ENCODE data around the gene MLN.

Gene MLN

DNA sequence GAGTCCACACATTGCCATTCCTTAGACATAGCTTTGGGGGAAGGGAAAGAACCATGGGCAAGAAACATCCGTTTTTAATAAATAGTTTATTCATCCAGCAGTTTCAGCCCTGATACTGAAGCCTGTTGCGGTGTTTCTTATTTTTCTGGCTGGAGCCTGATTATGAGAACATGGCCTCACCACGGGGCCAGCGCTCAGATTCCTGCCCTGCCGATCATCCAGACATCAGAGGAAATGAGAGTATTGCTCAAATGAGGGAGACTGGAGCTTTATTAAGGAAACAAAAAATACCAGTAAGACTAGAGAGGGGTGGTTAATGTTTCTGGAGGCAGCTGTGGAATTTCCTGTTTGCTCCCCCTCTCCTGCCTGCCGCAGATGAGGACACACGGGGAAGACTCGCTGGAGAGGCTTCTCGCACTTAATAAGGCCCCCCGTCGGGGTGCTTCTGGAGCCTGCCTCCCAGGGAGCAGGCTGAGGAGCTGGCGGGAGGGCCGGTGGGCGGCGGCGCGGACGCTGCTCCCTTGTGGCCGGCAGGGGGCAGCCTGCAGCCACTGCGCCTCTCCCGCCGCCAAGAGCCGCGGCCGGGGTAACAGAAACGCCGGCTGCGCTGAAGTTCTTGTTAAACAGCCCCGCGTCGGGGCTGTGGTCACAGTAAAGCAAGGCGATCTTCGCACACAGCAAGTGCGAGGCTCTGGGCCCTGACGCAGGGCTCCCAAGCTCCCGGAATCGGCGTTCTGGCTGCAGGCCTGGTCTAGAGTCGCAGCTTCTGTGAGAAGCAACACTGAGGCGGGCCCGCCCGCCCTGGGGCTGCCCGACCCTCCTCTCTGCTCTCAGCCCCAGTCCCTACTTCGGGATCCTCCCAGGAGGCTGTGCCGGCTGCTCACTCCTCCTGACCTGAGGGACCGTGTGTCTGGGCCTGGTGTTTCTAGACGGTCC is 32.4 kb downstream of the MLN start:
- DNase-seq, result peak; percentile 62

DNA sequence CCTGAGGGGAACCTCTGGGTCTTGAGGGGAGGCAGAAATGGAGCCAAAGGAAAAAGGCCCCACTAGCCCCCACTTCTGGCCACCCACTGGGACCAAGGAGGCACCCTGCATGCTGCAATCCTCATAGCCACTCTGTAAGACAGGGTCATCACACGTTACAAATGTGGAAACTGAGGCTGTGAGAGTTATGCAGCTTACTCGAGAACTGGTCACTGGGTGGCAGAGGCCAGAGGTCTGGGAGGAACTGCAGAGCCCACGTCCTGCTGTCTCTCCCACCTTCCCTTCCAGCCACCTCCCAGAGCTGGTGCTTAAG is 33.0 kb downstream of the MLN start:
- DNase-seq, result no peak

DNA sequence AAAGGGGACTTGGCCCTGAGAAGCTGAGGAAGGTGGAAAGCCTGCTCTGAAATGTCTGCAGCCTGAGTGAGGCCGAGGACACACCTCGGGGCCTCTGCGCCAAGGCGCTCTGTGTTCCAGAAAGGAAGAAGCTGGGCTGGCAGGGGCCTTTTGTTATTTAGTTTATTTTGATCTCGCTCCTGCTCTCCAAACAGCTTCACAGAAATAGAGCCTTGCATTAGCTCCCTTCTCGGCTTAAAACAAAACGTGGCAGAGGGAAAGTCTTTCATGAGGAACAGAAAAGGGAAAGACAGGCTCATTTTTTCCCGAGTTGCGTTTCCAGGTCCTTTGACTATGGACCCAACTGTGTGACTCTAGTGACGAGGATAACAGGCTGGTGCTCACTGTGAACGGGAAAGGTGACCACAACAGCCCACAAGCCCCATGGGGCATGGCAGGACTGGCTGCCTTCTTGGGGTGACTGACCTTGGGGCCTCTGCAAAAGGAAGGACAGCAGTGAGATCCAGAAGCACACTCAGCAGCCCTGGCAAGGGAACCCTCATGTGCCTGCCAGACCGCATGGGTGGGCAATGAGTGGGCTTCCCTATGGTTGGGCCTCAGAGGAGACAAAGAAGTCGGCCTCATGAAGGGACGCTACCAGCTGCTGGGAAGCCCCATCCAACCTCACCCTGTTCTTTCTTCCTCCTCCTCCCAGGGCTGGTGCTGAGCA is 33.5 kb downstream of the MLN start:
- DNase-seq, result no peak

DNA sequence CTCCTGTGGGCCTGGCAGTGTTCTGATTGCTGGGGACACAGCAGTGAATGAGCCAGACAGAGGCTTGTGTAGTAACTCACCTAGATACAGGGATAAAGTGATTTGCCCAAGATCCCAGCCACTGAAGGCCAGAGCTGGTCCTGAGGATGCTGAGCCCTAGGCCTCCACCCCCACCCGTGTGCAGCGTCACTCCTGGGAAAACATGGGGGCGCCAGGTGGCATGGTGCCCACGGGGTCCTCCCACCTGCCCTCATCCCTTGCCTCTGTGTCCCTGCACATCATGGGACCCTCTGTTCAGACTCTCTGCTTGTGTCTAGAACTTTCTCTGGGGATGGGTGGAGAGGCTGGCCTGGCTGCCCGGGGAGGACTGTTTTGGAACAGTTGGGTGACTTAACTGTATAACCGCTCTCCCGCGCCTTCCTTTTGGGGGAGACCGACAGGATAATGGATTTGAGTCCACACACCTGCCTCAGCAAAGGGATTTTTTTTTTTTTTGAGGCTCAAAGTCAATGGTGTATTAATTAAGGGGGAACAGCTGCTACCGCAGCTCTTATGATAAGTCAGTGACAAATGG is 34.5 kb downstream of the MLN start:
- no peak for DNase-seq

DNA sequence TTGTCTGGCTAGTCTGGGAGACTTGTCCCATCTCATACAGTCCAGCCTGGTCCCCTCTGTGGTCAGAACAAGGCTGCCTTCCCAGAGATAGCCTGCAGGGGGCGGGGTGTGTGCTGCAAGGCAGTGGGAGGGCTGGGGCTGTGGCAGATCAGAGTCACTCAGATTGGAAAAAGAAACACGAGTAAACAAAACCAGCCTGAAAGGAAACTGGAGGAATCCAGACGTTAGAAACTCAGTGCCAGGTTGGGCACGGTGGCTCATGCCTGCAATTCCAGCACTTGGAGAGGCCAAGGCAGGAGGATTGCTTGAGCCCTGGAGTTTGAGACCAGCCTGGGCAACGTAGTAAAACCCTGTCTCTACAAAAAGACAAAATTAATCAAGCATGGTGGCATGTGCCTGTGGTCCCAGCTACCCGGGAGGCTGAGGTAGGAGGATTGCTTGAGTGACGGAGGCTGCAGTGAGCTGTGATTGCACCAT is 35.1 kb downstream of the MLN start:
- DNase-seq, result peak; percentile 69

DNA sequence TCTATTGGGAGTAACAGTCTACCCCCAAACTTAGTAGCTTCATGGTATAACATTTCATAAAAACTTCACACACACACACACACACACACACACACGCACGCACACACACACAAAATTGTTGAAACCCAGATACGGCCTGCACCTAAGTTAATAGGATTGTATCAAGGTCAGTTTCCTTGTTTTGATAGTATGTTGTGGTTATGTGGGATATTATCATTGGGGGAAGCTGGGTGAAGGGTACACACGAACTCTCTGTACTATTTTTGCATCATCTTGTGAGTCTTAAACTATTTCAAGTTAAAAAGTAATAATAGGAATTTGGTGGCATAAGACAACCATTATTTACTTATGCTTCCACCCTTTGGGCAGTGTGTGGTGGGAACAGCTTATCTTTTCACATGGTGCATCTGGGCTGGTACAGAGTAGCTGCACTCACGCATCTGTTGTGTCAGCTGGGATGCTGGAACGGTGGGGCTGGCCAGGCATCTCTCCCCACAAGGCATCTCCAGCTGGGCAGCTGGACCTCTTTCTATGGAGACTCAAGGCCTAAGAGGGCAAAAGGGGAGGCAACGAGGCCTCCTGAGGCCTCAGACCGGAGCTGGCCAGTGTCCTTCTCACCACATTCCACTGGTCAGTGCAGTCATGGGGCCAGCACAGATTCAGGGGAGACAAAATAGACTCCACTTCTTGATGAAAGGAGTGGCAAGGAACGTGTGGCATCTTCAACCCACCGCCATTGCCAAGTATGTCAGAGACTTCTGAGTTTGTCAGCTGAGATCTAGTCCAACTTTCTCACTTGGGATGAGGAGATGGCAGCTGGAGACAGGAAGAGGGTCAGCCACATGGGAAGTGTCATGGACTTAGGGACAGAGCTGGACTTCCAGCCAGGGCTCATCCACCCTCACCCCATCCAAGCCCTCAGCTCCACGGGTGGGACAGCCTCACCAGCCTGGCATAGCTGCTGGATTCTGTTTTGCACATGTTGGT is 36.6 kb downstream of the MLN start:
- no peak for DNase-seq

DNA sequence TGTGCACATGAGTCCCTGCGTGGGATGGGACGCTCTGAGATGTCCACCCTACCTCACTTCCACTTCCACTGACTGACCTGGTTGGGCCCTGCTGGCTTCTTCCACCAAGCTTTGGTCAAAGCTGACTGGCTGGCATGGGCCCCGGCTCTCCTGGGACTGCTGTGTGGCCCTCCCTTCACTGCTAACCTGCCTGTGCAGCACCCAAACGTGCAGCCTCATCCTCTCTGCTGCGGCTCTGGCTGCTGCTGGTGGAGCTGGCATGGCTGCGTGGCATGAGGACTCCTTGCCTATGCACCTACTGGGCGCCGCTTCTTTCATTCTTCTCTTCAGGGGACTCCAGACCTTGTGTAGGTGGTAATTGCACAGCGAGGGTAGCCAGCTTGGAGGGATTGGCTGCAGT is 38.4 kb downstream of the MLN start:
- DNase-seq, result no peak

DNA sequence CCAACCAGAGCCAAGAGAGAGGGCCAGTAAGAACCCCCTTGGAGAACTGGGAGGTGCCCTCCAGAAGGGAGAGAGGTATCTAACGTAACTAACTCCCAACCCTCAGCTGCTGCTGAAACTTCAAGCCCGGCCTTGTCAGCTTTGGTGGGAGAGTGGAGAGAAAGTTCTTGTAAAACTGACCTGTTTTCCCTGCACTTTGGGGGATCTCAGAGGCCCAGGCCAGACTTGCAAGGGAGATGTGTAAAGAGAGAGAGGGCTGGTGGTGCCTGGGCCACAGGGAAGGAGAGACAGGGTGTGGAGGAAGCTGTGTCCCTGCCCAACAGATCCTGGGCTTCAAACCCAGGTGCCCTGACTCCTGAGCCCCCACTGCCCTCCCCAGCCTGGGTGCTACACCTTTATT is 39.8 kb downstream of the MLN start:
- no peak for DNase-seq

DNA sequence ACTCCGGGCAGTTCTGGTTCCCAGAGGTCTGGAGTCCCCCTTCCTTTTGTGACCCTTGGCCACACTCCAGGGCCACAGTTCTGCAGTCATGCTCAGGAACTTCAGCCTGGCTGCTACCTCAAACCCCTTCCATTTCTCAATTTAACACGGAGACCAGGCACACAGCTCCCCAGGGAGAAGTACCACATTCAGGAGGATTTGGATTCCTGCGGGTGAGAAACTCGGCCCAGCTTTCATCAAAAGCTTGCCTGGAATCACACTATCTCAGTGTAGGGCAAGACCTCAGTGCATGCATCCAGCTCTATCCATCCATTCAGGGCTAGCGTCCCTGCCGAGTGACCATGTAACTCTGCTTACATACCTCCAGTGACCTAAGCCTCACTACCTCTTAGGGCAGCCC is 40.3 kb downstream of the MLN start:
- DNase-seq, result no peak

DNA sequence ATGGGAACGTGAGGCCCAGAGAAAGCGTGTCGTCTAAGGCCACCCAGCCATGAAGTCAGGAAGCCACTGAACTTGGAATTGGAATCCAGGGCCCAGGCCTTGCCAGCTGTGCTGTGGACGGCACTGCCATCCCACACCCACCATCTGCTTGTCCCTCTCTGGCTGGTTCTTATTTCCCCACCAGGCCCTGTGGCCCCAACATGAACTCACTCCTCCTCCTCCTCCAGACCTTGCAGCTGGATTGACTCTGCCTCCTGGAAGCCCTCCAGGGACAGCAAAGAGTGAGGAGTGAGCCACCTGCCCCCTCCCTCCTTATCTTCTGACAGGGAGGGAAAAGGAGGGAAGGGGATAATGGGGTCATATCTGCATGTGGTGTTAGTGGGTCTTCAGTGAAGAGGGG is 41.1 kb downstream of the MLN start:
- DNase-seq, result no peak

DNA sequence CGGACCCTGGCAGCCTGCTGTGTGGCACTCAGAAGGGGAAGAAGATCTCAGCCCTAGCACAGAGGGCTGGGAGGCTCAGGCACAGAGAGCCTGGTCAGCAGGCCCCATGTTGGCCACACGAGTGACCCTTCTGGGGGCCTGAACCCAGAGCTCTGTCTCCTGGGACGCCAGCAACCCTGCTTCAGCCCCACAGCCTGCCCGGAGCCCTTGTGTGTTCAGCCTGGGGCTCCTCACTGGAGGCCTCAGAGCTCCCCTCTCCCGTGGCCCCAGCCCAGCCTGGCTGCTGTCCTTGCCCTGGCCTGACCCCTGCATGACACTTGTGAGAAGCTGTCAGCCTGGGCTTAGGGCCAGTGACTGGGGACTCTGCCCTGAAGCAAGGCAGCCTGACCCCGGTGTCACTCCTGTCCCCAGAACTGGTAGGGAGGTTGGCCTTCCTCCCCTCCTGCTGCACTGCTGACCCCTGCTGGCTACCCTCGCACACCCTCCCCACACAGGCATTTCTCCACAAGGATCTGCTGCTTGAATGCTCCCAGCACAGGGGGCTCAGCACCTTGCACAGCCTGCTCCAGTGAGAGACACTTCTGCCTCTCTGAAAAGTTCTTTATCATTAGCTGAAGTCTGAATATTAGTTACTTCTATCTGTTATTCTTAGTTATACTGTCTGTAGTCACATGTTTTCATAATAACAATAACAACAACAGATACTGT is 41.7 kb downstream of the MLN start:
- peak; percentile 64 for DNase-seq

DNA sequence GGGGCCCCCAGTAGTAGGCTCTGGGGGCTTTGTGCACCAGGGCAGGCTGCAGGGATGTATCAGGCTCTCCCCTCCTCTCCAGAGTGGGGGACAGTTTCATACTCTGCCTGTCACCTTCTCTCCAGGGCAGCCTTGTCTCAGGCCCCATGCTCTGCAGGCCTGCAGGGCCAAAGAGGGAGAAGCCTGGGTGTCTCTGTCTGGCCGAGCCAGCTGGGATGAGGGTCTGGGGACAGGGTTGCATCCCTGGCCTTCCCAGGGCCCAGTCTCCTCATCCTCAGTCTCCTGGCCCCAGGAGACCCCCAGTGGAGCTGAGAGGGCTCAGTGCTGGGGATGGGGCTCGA is 42.3 kb downstream of the MLN start:
- no peak for DNase-seq

DNA sequence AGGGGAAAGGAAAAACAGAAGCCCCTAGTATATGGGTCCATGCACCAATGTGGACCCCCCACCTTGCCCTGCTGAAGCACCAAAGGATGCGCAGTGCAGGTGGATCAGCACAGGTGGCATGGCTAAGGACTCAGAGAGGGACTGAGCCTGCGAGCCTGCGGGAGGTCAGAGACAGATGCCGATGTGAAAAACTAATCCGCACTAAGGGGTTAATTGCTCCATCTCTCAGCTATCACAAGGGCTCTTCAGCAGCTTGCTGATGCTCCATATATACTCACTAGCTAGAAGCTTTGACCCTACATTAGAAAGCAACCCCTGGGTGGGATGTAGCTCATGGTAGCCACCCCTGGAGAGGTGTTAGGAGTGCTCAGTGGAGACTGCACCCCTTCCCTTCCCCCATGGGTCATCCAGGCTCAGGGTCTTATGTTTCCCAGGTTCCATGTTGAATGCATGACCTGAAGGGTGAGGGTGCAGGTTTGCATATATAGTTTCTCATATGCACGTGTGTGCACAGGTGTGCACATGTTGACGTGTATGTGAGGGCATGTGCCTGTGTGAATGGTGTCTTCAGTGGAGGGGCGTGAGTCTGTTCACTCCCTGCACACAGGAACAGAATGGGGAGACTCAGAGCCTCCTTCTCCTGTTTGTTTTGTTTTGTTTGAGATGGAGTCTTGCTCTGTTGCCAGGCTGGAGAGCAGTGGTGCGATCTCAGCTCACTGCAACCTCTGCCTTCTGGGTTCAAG is 43.7 kb downstream of the MLN start:
- DNase-seq, result no peak

DNA sequence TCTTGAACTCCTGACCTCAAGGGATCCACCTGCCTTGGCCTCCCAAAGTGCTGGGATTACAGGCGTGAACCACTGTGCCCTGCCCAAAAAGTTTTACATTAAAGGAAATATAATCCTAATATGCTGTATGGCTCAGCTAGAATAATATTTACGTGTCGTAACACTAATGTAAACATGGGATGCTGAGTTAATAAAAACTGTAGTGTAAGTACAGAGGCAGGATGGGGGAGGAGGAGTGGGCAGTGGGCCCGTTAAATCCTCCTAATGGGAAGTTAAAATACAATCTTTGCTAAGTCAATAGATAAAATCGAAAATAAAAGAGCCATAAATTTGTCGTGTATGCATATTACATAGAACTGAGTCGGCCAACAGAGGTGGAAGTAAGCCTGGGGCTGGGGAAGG is 45.0 kb downstream of the MLN start:
- DNase-seq, result no peak

DNA sequence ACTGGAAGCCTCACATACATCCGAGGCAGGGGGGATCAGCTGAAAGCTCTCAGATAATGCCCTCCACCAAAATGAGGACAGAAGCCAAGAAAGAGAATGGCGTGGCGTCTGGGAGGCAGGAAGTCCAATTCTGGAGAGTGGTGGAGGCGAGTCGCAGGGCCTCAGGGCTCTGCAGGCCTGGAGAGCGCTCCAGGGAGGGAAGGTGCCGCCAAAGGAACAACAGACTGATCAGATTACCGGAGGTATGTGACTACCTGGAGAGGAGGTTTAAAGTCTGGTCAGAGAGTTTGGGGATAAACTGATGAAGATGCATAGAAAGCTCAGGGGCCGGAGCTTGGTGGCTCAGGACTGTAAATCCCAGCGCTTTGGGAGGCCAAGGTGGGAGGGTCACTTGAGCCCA is 45.9 kb downstream of the MLN start:
- no peak for DNase-seq

DNA sequence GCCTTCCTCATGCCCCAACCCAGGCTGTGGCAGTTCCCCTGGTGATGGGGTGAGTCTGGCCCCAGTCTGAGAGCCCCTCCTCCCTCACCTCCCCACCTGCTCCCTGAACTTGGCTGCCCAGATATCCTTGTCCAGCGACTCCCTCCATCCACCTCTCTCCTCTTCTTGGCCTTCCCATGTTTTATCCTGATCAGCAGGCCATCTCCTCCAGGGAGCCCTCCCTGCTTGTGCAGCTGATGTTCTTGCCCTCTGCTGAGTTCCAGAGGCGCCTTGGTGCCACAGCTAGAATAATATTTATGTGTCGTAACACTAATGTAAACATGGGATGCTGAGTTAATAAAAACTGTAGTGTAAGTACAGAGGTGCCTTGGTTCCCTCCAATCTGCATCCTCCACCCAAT is 46.7 kb downstream of the MLN start:
- DNase-seq, result no peak

DNA sequence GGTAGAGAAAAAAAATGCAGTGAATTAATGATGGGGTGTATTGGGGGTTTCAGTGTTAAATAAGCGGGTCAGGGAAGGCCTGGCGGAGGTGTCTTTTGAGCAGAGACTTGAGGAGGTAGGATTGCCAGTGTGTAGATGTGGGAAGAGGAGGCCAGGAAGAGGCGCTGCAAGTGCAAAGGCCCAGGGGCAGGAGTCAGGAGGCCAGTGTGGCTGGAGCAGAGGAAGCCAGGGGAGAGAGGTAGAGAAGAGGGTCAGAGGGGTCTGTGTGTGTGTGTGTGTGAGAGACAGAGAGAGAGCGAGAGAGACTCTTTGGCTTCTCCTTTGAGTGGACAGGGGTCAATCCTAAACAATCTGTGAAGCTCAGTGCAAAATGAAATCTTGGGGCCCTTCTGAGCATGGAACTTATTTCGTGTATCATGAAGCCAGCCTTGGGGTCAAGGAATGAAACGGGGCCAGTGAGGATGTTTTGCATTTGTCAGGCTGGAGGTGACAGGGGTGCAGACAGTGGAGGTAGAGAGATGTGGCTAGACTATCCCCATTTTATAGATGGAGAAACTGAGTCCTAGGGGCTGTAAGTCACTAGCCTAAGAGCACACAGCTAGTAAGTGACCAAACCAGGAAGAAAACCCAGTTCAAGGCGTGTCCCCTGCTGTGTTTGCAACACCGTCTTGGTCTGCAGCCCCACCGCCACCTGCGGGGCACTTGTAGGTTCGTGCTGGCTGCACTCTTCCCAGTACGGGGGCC is 47.4 kb downstream of the MLN start:
- no peak for DNase-seq

DNA sequence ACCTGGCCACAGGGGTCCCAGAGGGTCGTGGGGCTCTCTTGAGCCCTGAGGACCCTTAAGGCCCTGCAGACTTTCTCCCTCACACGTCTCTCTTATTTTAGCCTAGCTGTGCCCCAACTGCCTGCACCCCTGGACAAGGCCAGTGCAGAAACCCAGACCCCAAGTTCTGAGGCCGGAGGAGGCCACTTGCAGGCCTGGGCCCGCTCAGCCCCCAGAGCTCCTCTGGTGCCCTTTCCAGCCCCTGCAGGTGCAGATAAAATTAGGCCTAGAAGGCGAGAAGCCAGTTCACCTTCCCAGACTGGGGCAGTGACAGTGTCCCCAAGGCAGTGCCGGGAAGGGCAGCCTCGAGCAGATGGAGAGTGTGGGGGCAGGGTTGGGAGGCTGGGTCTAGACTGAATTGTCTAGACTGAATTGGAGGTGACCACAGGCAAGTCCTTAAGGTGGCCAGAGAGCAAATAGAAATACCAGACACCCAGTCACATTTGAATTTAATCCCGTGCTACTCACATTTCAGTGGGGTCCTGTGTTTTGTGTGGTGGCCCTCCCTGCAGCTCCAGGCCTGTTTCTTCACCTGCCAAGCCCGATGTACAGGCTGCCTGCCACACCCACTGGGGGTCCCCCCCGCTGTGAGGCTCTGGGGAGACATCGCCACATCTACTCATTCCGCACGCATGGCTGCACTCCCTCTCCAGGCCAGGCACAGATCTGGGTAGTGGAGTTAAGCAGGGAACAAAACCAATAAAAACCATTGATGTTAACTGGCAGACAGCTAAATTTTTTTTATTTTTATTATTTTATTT is 48.5 kb downstream of the MLN start:
- no peak for DNase-seq

DNA sequence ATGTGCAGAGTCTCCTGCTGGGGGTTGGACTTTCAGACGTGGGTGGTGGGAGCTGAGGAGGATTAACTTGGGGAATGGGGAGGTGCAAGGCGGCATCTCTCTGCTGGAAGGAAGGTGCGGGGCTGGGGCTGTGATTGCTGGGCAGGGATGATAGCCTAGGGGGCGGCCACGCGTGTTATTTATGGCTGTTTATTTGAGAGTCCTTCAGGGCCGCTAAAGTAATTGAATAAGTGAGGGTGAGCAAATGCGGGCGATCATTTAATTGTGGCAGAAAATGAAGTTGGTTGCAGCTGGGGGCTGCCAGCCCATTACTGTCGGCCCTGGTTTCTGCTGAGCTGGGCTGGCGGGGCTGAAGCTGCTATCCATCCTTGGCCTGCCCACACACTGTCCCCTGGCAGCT is 49.6 kb downstream of the MLN start:
- no peak for DNase-seq

DNA sequence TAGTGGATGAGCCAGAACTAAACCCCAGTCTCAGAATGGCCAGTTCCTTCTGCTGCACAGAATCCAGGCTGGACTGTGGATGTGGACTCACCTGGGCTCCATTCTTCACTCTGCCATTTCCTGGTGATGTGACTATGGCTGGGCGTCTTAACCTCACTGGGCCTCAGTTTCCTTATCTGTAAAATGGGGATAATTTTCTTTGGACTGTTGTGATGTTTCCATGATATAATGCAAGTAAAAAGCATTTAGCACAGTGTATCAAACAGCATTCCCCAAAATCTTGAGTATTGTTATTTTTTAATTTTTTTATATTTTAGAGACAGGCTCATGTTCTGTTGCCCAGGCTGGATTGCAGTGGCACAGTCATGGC is 51.2 kb downstream of the MLN start:
- DNase-seq, result no peak

Measured in midbrain (tissue), 1 donor.